Measurements from ENCODE around the gene HARS2.
"Not testable (repeated sequence)": the region's sequence is repeated elsewhere in the genome, so short reads cannot be mapped to it uniquely, and the experiment has no call there.

HARS2 gene, protein sequence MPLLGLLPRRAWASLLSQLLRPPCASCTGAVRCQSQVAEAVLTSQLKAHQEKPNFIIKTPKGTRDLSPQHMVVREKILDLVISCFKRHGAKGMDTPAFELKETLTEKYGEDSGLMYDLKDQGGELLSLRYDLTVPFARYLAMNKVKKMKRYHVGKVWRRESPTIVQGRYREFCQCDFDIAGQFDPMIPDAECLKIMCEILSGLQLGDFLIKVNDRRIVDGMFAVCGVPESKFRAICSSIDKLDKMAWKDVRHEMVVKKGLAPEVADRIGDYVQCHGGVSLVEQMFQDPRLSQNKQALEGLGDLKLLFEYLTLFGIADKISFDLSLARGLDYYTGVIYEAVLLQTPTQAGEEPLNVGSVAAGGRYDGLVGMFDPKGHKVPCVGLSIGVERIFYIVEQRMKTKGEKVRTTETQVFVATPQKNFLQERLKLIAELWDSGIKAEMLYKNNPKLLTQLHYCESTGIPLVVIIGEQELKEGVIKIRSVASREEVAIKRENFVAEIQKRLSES

DNA sequence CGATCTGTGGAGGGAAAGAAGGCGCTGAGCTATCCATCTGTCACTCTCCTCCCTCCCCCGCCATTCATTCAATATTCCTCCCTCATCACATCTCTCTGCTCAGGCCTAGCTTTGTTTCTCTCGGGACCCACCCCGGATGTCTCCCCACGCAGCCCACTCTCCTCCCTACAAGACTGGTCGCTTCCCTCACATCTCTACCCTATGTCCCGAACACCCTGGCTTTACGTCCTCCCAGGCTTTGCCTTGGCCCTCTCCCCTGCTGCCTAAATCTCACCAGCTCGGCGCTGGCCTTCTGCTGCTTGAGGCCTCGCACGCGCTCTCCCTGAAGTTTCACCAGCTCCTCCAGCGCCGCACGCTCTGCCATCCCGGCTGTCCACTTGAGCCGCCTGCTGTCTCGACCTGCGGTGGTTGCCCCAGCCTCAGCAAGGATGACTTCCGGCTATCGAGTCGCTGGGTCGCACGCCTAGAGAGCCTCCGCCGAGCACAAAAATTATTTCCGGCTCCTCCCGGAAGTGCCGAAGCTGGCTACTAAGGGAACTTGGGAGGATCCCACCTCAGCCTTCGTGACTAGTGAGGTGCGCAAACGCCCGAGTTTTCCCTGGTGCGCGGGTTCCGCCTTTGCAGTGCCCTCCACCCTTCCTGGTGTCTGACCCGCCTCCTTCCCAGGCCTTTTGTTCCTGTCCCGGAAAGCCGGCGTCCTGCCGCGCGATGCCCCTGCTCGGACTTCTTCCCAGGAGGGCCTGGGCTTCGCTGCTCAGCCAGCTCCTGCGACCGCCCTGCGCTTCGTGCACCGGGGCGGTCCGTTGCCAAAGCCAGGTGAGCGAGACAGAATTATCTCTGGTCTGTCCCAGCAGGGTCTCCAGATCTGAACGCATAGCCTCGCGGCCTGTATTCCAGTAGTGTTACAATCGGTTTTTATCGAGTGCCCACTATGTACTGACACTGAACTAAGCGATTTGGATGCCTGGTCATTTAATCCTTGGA, at the start of gene HARS2, which contains the start of gene HARS1:
Gene HARS2, plus strand, starts transcription at position 515 of the 984 bp plus-strand sequence. Its CDS starts 194 bp downstream, at position 709.
Gene HARS1, minus strand, starts transcription at position 430 of the 984 bp plus-strand sequence. Its CDS starts 66 bp downstream, at position 364.
- DNase-seq (ENCODE audit: low read depth), result peak; percentile 97

DNA sequence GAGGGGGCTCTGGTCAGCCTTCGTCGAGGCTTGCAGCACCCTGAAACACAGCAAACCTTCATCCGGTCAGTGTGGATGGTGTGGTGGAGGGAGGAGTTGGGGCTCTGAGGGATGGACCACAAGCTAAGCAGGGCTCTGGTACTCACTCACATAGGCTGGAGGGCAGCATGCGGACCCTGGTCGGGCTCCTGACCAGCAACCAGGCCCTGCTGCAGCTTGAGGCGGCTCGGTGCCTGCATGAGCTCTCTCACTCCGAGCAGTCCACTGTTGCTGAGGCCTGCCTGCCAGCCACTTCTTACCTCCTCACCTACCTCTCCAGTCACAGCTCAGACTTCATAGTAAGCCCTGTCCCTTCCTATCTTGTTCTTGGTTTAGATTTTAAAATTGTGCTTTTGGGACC, 49.5 kb upstream of the HARS2 start:
- no peak for DNase-seq (ENCODE audit: low read depth)

DNA sequence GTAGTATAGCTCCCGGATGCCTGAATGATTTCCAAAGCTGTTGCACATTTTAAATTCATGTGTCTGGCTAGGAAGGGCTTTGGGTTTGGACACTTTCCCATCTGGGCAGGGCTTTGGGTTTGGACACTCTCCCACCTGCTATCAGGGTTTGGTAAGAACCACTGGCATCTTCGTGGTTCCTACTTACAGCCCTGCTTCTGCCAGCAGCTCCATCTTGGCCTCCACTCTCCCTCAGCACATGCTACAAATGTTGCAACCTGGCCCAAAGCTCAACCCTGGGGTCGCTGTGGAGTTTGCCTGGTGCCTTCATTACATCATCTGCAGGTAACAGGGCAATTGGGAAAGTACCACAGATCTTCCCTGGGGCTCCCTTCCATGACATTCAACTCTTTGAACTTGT, 48.5 kb upstream of the HARS2 start:
- DNase-seq (ENCODE audit: low read depth), result peak; percentile 25

DNA sequence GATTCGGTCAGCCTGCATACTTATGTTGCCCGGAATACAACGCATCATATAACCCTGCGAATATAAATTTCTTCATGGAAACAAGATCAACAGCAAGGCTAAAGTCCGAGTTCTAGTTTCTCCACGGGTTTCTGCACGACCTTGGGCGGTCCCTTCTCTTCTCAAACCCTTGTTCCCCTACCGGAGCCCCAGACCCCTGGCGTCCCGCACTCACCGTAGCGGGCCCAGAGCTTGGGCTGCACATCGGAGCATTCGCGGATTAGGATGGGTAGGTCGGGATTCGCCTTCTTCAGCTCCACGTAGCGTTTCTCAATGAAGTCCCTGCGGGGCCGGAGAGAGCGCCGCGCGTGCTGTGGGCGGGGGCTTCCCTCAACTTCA, 44.2 kb upstream of the HARS2 start:
- no peak for DNase-seq (ENCODE audit: low read depth)

DNA sequence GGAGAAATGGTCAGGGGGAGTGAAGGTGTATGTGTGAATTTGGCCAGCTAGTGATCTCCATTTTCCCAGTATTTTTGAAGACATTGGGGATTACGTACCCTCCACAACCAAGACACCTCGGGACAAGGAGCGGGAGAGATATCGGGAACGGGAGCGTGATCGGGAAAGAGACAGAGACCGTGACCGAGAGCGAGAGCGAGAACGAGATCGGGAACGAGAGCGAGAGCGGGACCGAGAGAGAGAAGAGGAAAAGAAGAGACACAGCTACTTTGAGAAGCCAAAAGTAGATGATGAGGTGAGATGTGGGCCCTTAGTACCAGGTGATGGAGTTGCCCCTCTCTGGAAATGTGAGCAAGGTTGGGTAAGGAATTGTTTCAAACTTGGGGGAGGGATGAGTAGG, 32.4 kb upstream of the HARS2 start:
- DNase-seq (ENCODE audit: low read depth), result no peak

DNA sequence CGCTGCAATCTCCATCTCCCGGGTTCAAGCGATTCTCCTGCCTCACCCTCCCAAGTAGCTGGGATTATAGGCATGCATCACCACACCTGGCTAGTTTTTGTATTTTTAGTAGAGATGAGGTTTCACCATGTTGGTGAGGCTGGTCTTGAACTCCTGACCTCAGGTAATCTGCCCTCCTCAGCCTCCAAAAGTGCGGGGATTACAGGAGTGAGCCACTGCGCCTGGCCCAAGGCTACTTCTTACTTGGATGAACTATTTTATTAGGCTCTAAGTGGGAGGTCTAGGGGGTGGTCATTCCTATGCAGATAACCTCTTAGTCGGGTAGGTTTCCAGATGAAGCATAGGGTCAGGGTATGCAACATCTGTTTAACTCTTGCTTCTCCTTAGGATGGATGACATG, 30.9 kb upstream of the HARS2 start:
- DNase-seq (ENCODE audit: low read depth), result not testable (repeated sequence)

DNA sequence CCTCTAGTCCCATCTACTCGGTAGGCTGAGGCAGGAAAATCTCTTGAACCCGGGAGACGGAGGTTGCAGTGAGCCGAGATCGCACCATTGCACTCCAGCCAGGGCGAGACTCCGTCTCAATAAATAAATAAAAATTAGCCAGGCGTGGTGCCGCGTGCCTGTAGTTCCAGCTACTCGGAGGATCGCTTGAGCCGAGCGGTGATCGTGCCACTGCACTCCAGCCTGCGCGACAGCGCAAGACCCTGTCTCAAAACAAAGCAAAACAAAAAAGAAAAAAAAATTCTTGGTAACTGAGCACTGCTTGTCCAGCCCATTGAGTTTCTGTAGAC, 27.3 kb upstream of the HARS2 start:
- DNase-seq (ENCODE audit: low read depth), result no peak

DNA sequence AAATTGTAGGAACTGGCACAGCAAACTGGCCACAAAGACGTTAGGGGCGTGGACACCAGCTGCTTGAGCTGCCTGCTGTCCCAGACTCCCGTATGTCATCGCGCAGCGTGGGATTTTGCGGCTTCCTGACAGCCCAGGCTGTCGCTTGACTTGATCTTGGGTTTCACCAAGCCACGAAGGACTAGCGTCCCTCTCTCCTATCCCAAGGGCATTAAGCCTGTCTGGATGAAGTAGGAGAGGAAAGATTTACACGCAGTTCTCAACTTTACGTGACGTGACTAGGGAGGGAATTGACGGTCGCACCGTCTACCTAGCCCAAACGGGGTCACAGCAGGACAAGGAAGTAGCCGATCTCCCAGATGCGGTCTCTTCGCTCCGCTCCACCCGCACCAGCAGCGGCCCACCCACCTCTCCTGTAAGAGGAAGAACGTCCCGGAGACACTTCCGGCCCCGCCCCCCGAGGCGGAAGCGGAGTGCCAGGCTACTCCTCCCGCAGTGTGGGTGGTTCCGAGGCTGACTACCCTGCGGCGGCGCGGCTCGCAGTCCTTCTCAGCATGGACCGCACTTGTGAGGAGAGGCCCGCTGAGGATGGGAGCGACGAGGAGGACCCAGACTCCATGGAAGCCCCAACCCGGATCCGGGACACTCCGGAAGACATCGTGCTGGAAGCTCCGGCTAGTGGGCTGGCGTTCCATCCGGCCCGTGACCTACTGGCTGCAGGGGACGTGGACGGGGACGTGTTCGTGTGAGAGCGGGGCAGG, 26.7 kb upstream of the HARS2 start, which contains the start of gene WDR55:
Gene WDR55, plus strand, starts transcription at position 546 of the 761 bp plus-strand sequence. Its CDS starts 9 bp downstream, at position 555.
- peak; percentile 95 for DNase-seq (ENCODE audit: low read depth)

DNA sequence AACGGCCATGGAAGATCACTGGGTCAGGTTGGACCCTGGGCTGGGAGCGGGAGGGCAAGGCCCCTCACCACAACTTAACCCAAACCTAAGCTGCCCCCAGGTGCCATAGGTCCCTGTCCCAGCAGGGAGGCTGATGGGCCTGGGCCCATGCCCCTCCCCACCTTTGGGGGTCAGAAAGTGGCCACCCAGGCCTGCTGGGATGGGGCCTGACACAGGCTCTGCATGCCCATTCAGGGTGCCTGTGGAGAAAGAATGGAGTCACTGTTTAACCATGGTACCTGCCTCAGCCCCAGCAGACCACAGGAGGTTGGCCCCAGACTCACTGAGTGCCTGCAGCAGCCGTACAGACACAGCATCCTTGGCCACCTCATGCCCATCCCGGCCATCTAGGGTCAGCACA, 20.2 kb upstream of the HARS2 start:
- DNase-seq (ENCODE audit: low read depth), result not testable (repeated sequence)

DNA sequence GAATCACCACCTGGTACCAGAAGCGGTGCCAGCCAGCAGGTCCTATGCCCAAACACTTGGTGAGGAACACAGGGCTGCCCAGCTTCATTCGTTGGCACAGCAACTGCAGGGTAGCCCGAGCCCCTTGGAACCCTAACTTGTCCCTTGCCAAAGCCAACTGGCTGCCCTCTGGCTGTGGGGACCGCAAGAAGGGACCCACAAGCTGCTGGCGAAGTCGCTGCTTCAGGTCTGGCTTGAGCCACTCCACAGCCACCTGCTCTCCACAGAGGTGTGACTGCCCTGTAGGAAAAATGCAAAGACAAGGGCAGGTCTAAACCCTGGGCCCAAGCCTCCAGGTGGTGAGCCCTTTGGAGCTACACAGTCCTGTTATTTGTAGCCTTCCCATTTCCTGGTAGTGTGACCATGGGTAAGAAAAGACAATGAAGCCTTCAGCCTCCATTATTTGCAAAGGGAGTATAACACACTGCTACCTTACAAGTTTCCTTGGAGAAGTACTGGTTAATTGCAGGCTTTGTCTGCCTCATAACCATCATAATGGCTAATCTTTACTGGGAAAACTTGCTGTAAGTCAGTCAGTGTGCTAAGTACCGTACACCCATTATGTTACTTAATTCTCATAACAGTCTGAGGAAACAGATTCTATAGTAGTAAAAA, 19.7 kb upstream of the HARS2 start:
- no peak for DNase-seq (ENCODE audit: low read depth)

DNA sequence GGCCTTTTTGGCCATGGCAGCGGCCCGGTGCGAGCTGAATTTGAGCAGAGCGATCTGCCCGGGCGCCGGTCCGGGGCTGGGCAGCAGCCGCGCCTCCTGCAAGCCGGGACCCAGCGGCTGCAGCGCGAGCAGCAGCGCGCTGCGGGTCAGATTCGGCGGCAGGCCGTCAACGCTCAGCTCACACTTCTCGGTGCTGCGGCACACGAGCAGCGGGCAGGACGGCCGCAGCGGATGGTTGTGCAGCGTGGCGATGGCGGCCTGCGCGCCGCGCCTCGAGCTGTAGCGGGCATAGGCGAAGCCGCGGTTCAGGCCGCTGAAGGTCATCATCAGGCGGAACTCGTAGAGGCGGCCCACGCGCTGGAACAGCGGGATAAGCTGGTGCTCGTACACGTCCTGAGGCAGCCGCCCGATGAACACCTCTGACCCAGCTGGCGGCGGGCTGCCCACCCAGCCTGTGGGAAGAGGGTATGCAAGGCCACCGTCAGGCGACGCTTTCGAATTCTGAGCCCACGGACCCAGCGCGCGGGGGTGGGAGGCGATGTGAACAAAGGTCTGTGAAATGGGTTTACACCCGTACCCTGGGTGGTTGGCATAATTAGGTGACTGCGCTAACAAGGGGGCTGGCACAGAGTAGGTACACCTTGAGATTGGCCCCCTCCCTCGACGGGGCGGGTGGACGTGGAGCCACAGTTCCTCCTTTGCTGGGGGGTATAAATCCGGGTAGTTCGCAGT, 18.6 kb upstream of the HARS2 start:
- peak; percentile 41 for DNase-seq (ENCODE audit: low read depth)

DNA sequence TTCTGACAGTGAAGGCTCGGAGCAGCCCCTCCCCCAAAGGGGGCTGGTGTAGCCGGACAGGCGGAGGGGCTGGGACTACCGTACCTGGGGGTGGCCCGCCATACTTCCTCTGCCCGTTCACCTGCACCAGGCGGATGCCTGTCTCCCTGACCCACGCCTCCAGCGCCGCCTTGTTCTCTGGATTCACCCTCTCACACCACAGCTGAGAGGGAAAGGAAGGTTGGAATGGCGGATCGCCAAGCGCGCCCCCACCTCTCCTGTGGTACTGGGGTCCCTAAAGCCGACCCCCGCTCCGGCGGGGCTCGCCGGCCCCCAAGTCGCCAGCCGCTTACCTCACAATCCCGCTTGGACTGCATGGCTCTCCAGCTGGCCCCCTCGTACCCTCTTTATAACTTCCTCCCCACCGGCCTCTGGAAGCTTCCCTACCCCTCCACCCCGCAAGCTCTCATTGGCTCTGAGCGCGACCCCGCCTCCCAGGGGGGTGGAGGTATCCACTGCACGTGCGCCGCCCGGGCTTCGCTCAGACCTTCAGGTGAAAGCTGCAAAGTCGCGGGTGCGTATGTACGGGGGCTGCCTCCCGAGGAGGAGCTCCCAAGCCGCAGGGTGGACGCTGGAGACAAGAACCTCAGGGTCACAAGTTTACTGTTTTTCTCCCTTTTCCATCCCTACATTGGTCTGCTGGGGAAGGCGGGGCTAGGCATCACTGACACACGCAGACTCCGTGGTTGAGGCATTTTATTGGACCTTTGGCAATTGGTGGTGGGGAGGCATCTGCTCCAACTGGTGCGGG, 17.9 kb upstream of the HARS2 start, which contains the start of gene DND1:
Gene DND1, minus strand, starts transcription at position 390 of the 790 bp plus-strand sequence. Its CDS starts 34 bp downstream, at position 356.
- DNase-seq (ENCODE audit: low read depth), result no peak

DNA sequence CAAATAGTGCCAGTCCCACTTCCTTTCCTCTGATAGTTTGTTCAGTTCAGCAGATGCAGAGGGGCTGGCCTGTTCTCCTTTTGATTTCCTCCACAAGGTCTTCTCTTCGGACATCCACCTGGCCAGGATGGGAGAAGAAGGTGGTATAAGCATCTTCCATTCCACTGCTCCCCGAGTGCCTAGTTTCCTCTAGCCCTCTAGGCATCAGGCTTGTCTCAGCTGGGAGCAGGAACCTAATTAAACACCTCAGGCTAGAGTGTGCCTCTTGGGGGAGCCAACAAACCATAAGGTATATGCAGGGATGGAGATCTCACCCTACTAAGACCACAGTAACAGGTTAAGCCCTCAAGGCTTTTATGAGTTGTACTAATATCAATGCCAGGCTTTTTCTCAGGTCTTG, 17.0 kb upstream of the HARS2 start:
- DNase-seq (ENCODE audit: low read depth), result no peak

DNA sequence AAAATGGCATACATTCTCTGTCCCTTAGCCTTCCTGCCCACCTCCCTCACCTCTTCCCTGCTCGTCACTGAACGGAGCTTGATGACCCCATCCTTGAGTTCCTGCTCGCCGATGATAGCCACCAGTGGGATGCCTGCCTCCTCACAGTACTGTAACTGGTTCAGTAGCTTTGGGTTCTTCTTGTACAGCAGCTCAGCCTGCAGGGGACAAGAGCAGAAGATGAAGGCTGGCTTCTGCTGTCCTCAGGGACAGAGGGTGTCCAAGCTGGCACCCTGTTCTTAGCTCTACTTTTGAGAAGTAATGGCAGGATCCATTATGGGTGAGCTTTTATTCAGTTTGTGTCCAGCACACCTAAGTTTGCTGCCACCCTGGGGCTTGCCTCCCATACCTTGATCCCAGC, 16.6 kb upstream of the HARS2 start:
- no peak for DNase-seq (ENCODE audit: low read depth)

DNA sequence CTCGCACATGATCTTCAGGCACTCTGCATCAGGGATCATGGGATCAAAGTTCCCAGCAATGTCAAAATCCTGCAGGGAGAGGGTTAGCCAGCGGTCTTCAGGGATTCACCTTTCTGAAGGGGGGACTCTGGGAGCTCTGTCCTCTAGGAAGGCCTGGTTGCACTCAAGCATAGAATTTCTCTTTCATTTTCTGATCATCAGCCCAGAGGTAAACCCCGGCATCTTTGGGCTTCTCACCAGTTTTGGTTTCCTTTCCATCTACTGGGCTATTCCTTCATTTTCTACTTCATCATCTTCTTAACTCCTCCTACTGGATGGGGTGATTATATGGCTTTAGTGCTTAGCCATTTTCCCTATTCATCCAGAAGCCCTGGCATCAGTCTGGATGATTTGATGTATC, 13.3 kb upstream of the HARS2 start:
- DNase-seq (ENCODE audit: low read depth), result no peak

DNA sequence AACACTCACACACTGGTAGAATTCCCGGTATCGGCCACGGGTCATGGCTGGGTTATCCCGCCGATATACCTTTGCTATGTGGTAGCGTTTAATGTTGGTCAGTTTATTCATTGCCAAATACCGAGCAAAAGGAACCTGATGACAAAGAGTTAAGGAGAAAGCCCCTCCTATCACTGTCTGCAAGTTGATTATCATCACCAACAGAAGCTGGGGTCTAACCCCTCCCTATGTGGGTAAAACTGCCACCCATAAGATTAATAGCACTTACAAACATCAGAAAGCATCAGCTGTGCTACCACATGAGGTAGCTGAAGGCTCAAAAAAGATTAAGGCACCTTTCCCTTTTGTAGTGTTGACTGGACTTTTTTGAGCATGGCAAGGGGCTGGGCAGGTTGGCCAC, 12.3 kb upstream of the HARS2 start:
- no peak for DNase-seq (ENCODE audit: low read depth)

DNA sequence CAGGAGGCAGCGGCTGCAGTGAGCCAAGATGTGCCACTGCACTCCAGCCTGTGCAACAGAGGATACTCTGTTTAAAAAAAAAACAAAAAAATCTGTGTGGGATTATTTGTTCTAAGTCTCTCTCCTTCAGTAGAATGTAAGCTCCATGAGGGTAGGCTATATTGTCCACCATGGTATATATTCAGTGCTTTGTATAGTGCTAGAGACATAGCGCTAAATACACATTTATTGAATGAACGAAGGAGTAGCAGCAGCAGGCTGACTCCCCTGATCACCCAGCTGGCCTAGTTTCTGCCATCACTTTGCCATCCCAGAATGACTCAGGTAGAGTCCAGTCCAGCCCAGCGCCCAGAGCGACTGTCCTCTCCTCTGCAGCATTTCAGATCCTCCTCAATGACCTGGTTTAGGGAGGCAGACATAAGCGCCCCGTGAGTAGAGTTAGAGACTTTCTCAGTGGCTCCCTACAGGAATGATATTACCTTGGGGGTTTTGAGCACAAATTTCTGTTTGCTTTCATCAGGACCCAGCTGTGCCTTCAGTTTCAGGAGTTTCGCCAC, 801 bp upstream of the HARS2 start:
- DNase-seq (ENCODE audit: low read depth), result no peak

DNA sequence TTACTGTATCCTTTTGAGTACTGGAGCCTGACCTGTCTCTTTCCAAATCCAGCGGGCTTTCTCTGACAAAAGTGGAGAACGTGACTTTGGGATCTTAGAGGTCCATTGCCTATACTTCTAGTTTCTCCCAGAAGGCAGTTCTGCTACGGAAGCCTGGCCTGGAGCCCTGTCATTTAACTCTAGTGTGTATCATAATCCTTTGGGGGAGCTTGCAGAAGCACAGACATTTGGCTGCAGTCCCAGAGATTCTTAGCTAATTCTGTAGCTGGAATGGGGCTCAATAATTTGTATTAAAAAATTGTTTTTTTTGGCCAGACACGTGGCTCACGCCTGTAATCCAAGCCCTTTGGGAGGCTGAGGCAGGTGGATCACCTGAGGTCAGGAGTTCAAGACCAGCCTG, 3.0 kb downstream of the HARS2 start:
- DNase-seq (ENCODE audit: low read depth), result no peak

DNA sequence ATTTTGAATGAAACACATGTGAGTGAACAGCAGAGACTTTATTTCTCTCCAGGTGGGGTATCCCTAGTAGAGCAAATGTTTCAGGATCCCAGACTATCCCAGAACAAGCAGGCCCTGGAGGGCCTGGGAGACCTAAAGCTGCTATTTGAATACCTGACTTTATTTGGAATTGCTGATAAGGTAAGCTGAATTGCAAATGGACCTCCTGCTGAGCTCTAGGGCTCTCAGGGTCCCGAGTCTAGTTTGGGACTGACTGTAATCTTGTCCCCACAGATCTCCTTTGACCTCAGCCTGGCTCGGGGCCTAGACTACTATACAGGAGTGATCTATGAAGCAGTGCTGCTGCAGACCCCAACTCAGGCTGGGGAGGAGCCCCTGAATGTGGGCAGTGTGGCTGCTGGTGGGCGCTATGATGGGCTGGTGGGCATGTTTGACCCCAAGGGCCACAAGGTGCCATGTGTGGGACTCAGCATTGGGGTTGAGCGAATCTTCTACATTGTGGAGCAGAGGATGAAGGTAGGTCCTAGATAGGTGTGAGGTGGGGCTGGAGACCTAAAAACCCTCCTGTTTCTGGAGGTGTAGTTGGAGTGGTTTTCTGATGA, 5.7 kb downstream of the HARS2 start:
- DNase-seq (ENCODE audit: low read depth), result no peak

All from EH (cell line).